B cell (primary cell): ENCODE data around the gene KRTAP5-9. TPM values are rescaled to one million over a fixed set of nuclear protein-coding genes. Genes with fewer than 3 reads are reported as not detected.
"Not testable (repeated sequence)": the region's sequence is repeated elsewhere in the genome, so short reads cannot be mapped to it uniquely, and the experiment has no call there.

Experiments
- ATAC-seq: fragments of 200-7000 bp; cut with Tn5 transposase; one replicate; pipeline ENCODE4 v1.10.0; 2021; ENCODE audit warnings: low read depth, mild to moderate bottlenecking, moderate number of reproducible peaks, moderate library complexity
- CTCF ChIA-PET: fragments of 350-600 bp; sonication (Branson Sonifier 250); formaldehyde crosslinking; loops from one replicate; lab custom pipeline; 2021; ENCODE audit warnings: antibody characterized with exemption, inconsistent platforms; lab: Charles Lee
- POLR2A ChIA-PET: fragments of 350-600 bp; sonication (Branson Sonifier 250); formaldehyde crosslinking; loops from one replicate; lab custom pipeline; 2021; ENCODE audit warnings: antibody characterized with exemption; lab: Charles Lee
- DNase-seq: peaks from one replicate; pipeline ENCODE4 v3.0.0; 2013
- H2AFZ ChIP-seq: 2 replicates; pipeline ENCODE4 v1.6.1; 2012; ENCODE audit warnings: mild to moderate bottlenecking, low read depth, low read length; ENCODE audit not compliant: insufficient read depth, poor library complexity, severe bottlenecking
- H3K27ac ChIP-seq, 2 donors: 1 replicate in 1 of 2; 2 replicates in 1 of 2; pipeline ENCODE4 v1.5.1; 2012 to 2013; ENCODE audit warnings: low read length in 2 of 2, mild to moderate bottlenecking in 2 of 2, moderate library complexity in 1 of 2
- H3K27me3 ChIP-seq, 4 experiments: fragments of 200-600 bp in 1 of 4; sonication (generic) in 1 of 4; replicated peaks in 1 of 4; 1 replicate in 2 of 4; 2 replicates in 2 of 4; pipeline versions ENCODE4 v1.6.1 to v1.7.0; 2013 to 2016; ENCODE audit warnings: low read length in 3 of 4, mild to moderate bottlenecking in 2 of 4, mixed read lengths in 1 of 4, moderate library complexity in 1 of 4; ENCODE audit not compliant: insufficient read depth in 4 of 4, control insufficient read depth in 3 of 4; ENCODE audit errors: control extremely low read depth in 1 of 4
- H3K36me3 ChIP-seq, 2 experiments: replicated peaks in 1 of 2; 1 replicate in 1 of 2; 2 replicates in 1 of 2; pipeline versions ENCODE4 v1.6.1 to v1.7.1; 2013; ENCODE audit warnings: low read length in 1 of 2; ENCODE audit not compliant: insufficient read depth in 2 of 2, control insufficient read depth in 1 of 2; ENCODE audit errors: control extremely low read depth in 1 of 2, extremely low read depth in 1 of 2
- H3K4me1 ChIP-seq, 2 donors: fragments of 200-600 bp in 1 of 2; sonication (generic) in 1 of 2; 1 replicate in 1 of 2; 2 replicates in 1 of 2; pipeline versions ENCODE4 v1.5.1 to v1.6.1; 2013 to 2017; ENCODE audit warnings: low read length in 2 of 2; ENCODE audit not compliant: control insufficient read depth in 2 of 2, insufficient read depth in 2 of 2
- H3K4me2 ChIP-seq: replicated peaks from 2 replicates; pipeline ENCODE3; 2012; ENCODE audit warnings: mild to moderate bottlenecking, low read depth, low read length; ENCODE audit not compliant: poor library complexity, severe bottlenecking
- H3K4me3 ChIP-seq, 5 experiments: fragments of 200-600 bp in 1 of 5; sonication (generic) in 1 of 5; 1 replicate in 3 of 5; 2 replicates in 2 of 5; pipeline versions ENCODE4 v1.5.1 to v1.7.0; 2011 to 2016; ENCODE audit warnings: low read length in 4 of 5, mild to moderate bottlenecking in 4 of 5, low read depth in 2 of 5, control low read depth in 1 of 5, moderate library complexity in 1 of 5; ENCODE audit not compliant: insufficient read depth in 1 of 5; ENCODE audit errors: control extremely low read depth in 1 of 5, extremely low read depth in 1 of 5
- H3K79me2 ChIP-seq: fragments of 200-600 bp; sonication (generic); one replicate; pipeline ENCODE4 v1.6.0; 2016; ENCODE audit warnings: low read length; ENCODE audit not compliant: control insufficient read depth, insufficient read depth
- H3K9ac ChIP-seq: fragments of 200-600 bp; sonication (generic); 2 replicates; pipeline ENCODE4 v1.6.1; 2017; ENCODE audit warnings: mild to moderate bottlenecking, low read length, moderate library complexity
- H3K9me3 ChIP-seq, 3 donors: one replicate each; pipeline versions ENCODE4 v1.6.1 to v1.7.1; 2013; ENCODE audit warnings: low read length in 2 of 3; ENCODE audit not compliant: control insufficient read depth in 2 of 3, insufficient read depth in 1 of 3; ENCODE audit errors: control extremely low read depth in 1 of 3
- H4K20me1 ChIP-seq: 2 replicates; pipeline ENCODE4 v1.6.0; 2012; ENCODE audit warnings: mild to moderate bottlenecking, low read length; ENCODE audit not compliant: insufficient read depth, control insufficient read depth, poor library complexity, severe bottlenecking
- H3K27ac Mint-ChIP-seq: one replicate; pipeline ENCODE4 v1.8.0; 2021; ENCODE audit warnings: mixed read lengths
- H3K27me3 Mint-ChIP-seq: one replicate; pipeline ENCODE4 v1.8.0; 2021; ENCODE audit warnings: mixed read lengths
- H3K4me1 Mint-ChIP-seq: one replicate; pipeline ENCODE4 v1.8.0; 2021; ENCODE audit warnings: mixed read lengths
- H3K4me3 Mint-ChIP-seq: one replicate; pipeline ENCODE4 v1.8.0; 2021; ENCODE audit warnings: mixed read lengths
- H3K9me3 Mint-ChIP-seq: one replicate; pipeline ENCODE4 v1.8.0; 2022; ENCODE audit warnings: mixed read lengths; ENCODE audit not compliant: insufficient read depth
- EZH2 ChIP-seq: IDR thresholded peaks from 2 replicates; pipeline ENCODE4 v1.6.1; 2012; ENCODE audit warnings: borderline replicate concordance, low read depth, mild to moderate bottlenecking, moderate library complexity, low read length; ENCODE audit not compliant: insufficient read depth, poor library complexity, severe bottlenecking
- WGBS: methylation state at CpG from one replicate; pipeline ENCODE4 v1.1.5; 2013; ENCODE audit warnings: missing lambda C conversion rate; ENCODE audit not compliant: insufficient coverage; 5-methylcytosine and 5-hydroxymethylcytosine counted together
- intact Hi-C: fragments of 100-400 bp; cut with micrococcal nuclease; formaldehyde crosslinking; loops from one replicate; pipeline ENCODE4 v1.10.0; 2022
- polyA plus RNA-seq: library from polyadenylated mRNA; depleted of rRNA; stranded (reverse); fragments of >200 nt; gene quantifications from 2 replicates; pipeline ENCODE4 v1.2.3, GENCODE V29; 2012
- total RNA-seq, 2 donors: library from RNA; stranded (reverse); fragments of 120-200 nt in 1 of 2; gene quantifications; 1 replicate in 1 of 2; 2 replicates in 1 of 2; pipeline versions ENCODE4 v1.2.3 to v1.2.4, GENCODE V29; 2013 to 2022
- TF ChIP-seq, protein P1 (sequence below): fragments of 200-600 bp; IDR thresholded peaks from one replicate; pipeline ENCODE4 v1.8.0; 2022; ENCODE audit warnings: antibody characterized with exemption, mild to moderate bottlenecking

Gene KRTAP5-9
- total and polyA plus RNA-seq, 2 donors (not counting 1 experiment from before 2014, with no cell fraction given): 0.34 to 0.95 TPM

DNA sequence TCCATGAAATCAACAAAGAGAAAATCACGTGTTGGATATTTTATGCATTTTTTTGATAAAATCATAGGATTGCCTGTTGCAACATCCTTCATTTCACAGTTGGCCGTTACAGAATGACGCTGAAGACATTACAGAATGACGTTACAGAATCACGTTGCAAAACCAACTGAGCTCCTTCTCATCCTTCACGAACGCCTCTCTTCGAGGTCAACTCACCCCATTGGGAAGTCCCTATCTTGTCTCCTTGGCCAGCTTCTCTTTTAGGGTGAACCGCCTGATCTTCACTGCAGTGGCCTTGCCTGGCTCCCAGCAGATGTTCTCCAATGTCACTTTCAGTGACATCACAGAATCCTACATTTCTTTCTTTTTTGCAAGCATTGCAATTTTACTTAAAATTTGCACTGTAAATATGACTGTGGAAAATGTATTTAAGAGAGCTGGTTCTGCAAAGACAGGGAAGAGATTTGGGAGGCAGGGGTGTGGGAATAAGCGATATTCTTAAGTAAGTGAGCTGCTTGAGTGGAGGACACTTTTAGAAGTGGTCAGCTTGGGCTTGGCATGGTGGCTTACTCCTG, 16.1 kb upstream of the KRTAP5-9 start:
- 85% methylated on average over 9 of the region's 10 CpGs for WGBS
- H3K79me2 ChIP-seq: no peaks in the 10 kb centered on the region
- H3K9me3 ChIP-seq: no peaks in the 10 kb centered on the region
- H3K4me1 Mint-ChIP-seq: peaks cover 4% of the 10 kb centered on the region
- peaks cover 4% of the 10 kb centered on the region for H3K27me3 Mint-ChIP-seq
- no peak overlapping the region for H3K4me3 Mint-ChIP-seq
- no peak for DNase-seq
- intact Hi-C loops: no loop called here
- H3K4me3 ChIP-seq: no peak overlapping the region
- H3K4me2 ChIP-seq: no peak overlapping the region
- H3K27me3 ChIP-seq: no peaks in the 10 kb centered on the region
- no peak overlapping the region for H3K27ac ChIP-seq
- ChIA-PET POLR2A (no interaction called here), CTCF (interaction anchor here (1.1 kb wide), 2 partner anchors 30 to 717 kb away, joined by 3 read pairs; no protein-coding TSS in a partner anchor)
- H3K9me3 Mint-ChIP-seq: no peaks in the 10 kb centered on the region
- H3K36me3 ChIP-seq: no peaks in the 10 kb centered on the region
- no peaks in the 10 kb centered on the region for H4K20me1 ChIP-seq
- H3K9ac ChIP-seq: no peak overlapping the region
- no peak for ATAC-seq
- no peaks in the 10 kb centered on the region for H3K4me1 ChIP-seq
- no peak overlapping the region for H2AFZ ChIP-seq
- H3K27ac Mint-ChIP-seq: no peak overlapping the region
- TF ChIP-seq EZH2: no peak
- TF ChIP-seq, protein P1, sequence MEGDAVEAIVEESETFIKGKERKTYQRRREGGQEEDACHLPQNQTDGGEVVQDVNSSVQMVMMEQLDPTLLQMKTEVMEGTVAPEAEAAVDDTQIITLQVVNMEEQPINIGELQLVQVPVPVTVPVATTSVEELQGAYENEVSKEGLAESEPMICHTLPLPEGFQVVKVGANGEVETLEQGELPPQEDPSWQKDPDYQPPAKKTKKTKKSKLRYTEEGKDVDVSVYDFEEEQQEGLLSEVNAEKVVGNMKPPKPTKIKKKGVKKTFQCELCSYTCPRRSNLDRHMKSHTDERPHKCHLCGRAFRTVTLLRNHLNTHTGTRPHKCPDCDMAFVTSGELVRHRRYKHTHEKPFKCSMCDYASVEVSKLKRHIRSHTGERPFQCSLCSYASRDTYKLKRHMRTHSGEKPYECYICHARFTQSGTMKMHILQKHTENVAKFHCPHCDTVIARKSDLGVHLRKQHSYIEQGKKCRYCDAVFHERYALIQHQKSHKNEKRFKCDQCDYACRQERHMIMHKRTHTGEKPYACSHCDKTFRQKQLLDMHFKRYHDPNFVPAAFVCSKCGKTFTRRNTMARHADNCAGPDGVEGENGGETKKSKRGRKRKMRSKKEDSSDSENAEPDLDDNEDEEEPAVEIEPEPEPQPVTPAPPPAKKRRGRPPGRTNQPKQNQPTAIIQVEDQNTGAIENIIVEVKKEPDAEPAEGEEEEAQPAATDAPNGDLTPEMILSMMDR: no peak

- H3K4me1 Mint-ChIP-seq, H3K27me3 Mint-ChIP-seq, H3K27ac Mint-ChIP-seq, H3K36me3 ChIP-seq, H2AFZ ChIP-seq, H3K9me3 ChIP-seq, DNase-seq, H3K9ac ChIP-seq, POLR2A ChIA-PET, ATAC-seq, H3K4me3 Mint-ChIP-seq, H3K27me3 ChIP-seq, CTCF ChIA-PET, H3K4me2 ChIP-seq, H3K4me3 ChIP-seq, H3K79me2 ChIP-seq, H3K27ac ChIP-seq, intact Hi-C loops, H3K4me1 ChIP-seq, H3K9me3 Mint-ChIP-seq, H4K20me1 ChIP-seq: not testable (repeated sequence)
- WGBS: 66% methylated on average over 6 of the region's 17 CpGs
These were observed 13.3 kb upstream of the KRTAP5-9 start for GRCh38 chr11:71534711-71535608.
